Measurements from ENCODE around the gene CTNNA3. TPM values are rescaled to one million over a fixed set of nuclear protein-coding genes. Genes with fewer than 3 reads are reported as not detected.

Gene CTNNA3
- total RNA-seq, 1 donor from 2014 or later = not detected

DNA sequence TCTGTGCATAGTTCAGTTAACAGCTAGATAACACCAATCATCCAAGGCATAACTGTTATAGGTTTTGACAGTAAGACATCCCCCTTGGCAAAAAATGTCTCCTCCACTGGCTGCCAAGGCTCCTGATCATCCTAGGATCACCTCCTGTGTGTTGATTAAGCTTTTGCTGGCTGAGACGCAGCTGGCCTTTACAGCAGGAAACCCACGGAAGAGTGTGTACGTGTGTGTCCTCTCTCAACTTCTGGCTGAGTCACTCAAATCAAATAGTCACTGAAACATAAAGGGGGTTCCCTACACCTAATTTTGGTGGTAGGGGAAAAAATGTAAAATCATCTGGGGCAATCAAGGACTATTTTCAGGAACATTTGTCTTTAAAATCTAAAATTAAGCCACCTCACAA lies 208.8 kb downstream of the CTNNA3 start:
- no peak overlapping the region for H3K27ac Mint-ChIP-seq
- no peaks in the 10 kb centered on the region for H3K4me1 Mint-ChIP-seq
- ChIA-PET CTCF (no interaction called here), POLR2A (no interaction called here)
- no peaks in the 10 kb centered on the region for H3K27me3 Mint-ChIP-seq
- ATAC-seq (ENCODE audit: low read depth) = no peak
- intact Hi-C loops (cut with micrococcal nuclease) = no loop called here
- no peak overlapping the region for H3K4me3 Mint-ChIP-seq
- H3K36me3 Mint-ChIP-seq (ENCODE audit: low read depth) = no peaks in the 10 kb centered on the region
- no peaks in the 10 kb centered on the region for H3K9me3 Mint-ChIP-seq
- DNase-seq = no peak
- TF ChIP-seq, protein P1, sequence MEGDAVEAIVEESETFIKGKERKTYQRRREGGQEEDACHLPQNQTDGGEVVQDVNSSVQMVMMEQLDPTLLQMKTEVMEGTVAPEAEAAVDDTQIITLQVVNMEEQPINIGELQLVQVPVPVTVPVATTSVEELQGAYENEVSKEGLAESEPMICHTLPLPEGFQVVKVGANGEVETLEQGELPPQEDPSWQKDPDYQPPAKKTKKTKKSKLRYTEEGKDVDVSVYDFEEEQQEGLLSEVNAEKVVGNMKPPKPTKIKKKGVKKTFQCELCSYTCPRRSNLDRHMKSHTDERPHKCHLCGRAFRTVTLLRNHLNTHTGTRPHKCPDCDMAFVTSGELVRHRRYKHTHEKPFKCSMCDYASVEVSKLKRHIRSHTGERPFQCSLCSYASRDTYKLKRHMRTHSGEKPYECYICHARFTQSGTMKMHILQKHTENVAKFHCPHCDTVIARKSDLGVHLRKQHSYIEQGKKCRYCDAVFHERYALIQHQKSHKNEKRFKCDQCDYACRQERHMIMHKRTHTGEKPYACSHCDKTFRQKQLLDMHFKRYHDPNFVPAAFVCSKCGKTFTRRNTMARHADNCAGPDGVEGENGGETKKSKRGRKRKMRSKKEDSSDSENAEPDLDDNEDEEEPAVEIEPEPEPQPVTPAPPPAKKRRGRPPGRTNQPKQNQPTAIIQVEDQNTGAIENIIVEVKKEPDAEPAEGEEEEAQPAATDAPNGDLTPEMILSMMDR (IDR thresholded peaks at IDR 0.05) = no peak

DNA sequence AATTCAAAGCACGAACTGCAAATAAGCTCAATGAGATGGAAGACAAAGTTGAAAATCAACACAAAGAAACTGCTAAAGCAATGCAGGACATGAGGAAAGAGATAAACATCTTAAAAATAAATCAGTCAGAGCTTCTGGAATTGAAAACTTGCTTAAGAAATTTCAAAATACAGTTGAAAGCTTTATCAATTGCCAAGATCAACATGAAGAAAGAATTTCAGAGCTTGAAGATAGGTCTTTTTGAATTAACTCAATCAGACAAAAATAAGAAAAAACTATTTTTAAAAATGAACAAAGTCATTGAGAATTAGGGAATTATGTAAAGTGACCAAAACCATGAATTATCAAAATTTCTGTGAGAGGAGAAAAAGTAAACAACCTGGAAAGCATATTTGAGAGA lies 218.1 kb downstream of the CTNNA3 start:
- TF ChIP-seq, protein P1 (IDR thresholded peaks at IDR 0.05) = no peak
- CTCF ChIA-PET = no interaction called here
- POLR2A ChIA-PET = no interaction called here
- Mint-ChIP-seq H3K27me3 (peaks cover under 1% of the 10 kb centered on the region), H3K4me3 (no peak overlapping the region), H3K9me3 (peaks cover 26% of the 10 kb centered on the region), H3K36me3 (ENCODE audit: low read depth) (no peaks in the 10 kb centered on the region), H3K27ac (no peak overlapping the region), H3K4me1 (no peaks in the 10 kb centered on the region)
- intact Hi-C loops (cut with micrococcal nuclease) = no loop called here
- ATAC-seq (ENCODE audit: low read depth) (no peak), DNase-seq (no peak)

DNA sequence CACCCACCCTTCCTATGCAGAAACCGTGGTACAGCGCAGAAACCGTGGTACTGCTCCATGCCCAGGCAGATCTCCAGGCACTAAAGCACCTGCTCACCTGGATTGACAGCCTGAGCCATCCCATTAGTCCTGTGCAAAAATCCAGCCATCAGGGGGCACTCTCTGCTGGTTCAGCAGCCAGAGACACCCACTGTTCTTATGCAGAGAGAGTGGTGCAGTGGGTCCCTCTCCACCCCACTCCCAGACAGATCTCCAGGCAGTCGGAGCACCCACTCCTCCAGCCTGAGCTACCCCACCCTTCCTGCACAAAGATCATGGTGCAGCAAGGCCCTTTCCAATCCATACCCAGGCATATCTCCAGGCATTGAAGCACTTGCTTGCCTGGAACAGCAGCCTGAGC lies 219.8 kb downstream of the CTNNA3 start:
- ATAC-seq (ENCODE audit: low read depth) = no peak
- H3K27ac Mint-ChIP-seq = no peak overlapping the region
- H3K36me3 Mint-ChIP-seq (ENCODE audit: low read depth) = no peaks in the 10 kb centered on the region
- CTCF ChIA-PET = no interaction called here
- intact Hi-C loops (cut with micrococcal nuclease) = no loop called here
- H3K27me3 Mint-ChIP-seq = peaks cover 3% of the 10 kb centered on the region
- TF ChIP-seq, protein P1 (IDR thresholded peaks at IDR 0.05) = no peak
- DNase-seq = no peak
- POLR2A ChIA-PET = no interaction called here
- H3K4me3 Mint-ChIP-seq = no peak overlapping the region
- H3K9me3 Mint-ChIP-seq = peaks cover 24% of the 10 kb centered on the region
- H3K4me1 Mint-ChIP-seq = no peaks in the 10 kb centered on the region

DNA sequence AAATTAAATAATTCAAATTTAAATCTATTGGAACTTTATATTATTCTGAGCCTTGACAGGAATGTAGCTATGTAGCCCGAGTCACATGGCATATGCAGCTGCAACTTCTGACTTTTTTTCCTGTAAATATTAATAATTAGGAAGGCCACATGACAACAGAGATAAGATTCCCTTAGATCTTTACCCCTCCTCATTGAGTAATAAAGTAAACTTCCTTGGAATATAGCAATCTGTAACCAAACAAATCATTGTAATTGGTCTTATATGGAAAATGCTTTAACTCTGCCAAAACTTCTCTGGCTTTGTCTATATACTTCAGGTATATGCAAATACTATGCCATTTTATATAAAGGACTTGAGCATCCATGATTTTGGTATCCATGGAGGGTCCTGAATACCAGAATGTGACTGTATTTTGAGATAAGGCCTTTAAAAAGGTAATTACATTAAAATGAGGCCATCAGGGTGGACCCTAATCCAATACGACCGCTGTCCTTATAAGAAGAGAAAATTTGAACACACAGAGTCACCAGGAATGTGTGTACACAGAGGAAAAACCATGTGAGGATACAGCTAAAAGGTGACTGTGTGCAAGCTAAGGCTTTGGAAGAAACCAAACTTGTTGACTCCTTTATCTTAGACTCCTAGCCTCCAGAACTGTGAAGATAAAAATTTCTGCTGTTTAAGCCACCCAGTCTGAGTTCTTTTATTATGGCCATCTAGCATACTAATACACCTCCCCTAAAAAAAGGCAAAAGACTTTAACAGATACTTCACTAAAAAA lies 222.0 kb downstream of the CTNNA3 start:
- intact Hi-C loops (cut with micrococcal nuclease) = no loop called here
- ATAC-seq (ENCODE audit: low read depth) (no peak), DNase-seq (no peak)
- POLR2A ChIA-PET = no interaction called here
- no peaks in the 10 kb centered on the region for H3K36me3 Mint-ChIP-seq (ENCODE audit: low read depth)
- no peaks in the 10 kb centered on the region for H3K4me1 Mint-ChIP-seq
- H3K27me3 Mint-ChIP-seq = peaks cover 4% of the 10 kb centered on the region
- no peak overlapping the region for H3K27ac Mint-ChIP-seq
- H3K4me3 Mint-ChIP-seq = no peak overlapping the region
- TF ChIP-seq, protein P1 (IDR thresholded peaks at IDR 0.05) = no peak
- CTCF ChIA-PET = no interaction called here
- H3K9me3 Mint-ChIP-seq = peaks cover 19% of the 10 kb centered on the region

DNA sequence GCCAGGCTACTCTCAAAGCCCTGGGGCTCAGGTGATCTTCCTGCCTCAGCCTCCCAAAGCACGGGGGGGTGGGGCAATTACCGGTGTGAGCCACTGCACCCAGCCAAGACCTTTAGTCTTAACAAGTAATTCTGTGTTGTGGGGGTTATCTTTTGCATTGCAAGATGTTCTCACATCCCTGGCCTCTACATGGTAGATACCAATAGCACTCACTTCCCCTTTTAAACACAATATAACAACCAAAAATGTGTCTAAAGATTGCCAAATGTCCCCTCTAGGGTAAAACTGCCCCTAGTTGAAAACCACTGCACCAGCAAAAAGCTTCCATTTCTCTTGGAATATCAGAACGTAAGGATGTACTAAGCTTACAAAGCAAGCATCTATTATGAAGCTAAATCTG lies 225.0 kb downstream of the CTNNA3 start:
- no peak for DNase-seq
- no peak overlapping the region for H3K4me3 Mint-ChIP-seq
- CTCF ChIA-PET = no interaction called here
- no peak for ATAC-seq (ENCODE audit: low read depth)
- H3K36me3 Mint-ChIP-seq (ENCODE audit: low read depth) = no peaks in the 10 kb centered on the region
- intact Hi-C loops (cut with micrococcal nuclease) = no loop called here
- H3K4me1 Mint-ChIP-seq = no peaks in the 10 kb centered on the region
- POLR2A ChIA-PET = no interaction called here
- peaks cover 4% of the 10 kb centered on the region for H3K27me3 Mint-ChIP-seq
- TF ChIP-seq, protein P1 (IDR thresholded peaks at IDR 0.05) = no peak
- peaks cover 5% of the 10 kb centered on the region for H3K9me3 Mint-ChIP-seq
- H3K27ac Mint-ChIP-seq = no peak overlapping the region

All from activated B cell treated with CpG ODN at 0.5 μM for 24 hours (primary cell).